A673 (cell line): ENCODE measurements around the gene UROS. TPM values are rescaled to one million over a fixed set of nuclear protein-coding genes. Genes with fewer than 3 reads are reported as not detected.

Source experiments
- BruUV-seq: library from RNA; stranded (reverse); fragments of 400-500 nt; replicated peaks from 2 replicates; lab custom pipeline; 2021; lab: Mats Ljungman, UMichigan
- CTCF ChIA-PET: fragments of 300-600 bp; sonication (Branson Sonifier 250); formaldehyde crosslinking; loops from one replicate; lab custom pipeline; 2022; ENCODE audit warnings: antibody characterized with exemption; lab: Charles Lee
- POLR2A ChIA-PET: fragments of 300-600 bp; sonication (Branson Sonifier 250); formaldehyde crosslinking; loops from one replicate; lab custom pipeline; 2022; ENCODE audit warnings: antibody characterized with exemption; ENCODE audit not compliant: low non-redundant PET; lab: Charles Lee
- DNase-seq: peaks from one replicate; pipeline ENCODE4 v3.0.0-alpha.2; 2015; ENCODE audit warnings: low spot score
- H3K27ac ChIP-seq: fragments of 200-600 bp; sonication (generic); 2 replicates; pipeline ENCODE4 v1.5.1; 2016; ENCODE audit warnings: mixed run types, low read depth, mild to moderate bottlenecking, mixed read lengths, antibody characterized with exemption, low read length; ENCODE audit not compliant: poor library complexity, severe bottlenecking
- H3K27me3 ChIP-seq: fragments of 200-600 bp; sonication (generic); replicated peaks from 2 replicates; pipeline ENCODE4 v1.6.1; 2017; ENCODE audit warnings: mixed run types, low read depth, mild to moderate bottlenecking, mixed read lengths, antibody characterized with exemption, low read length; ENCODE audit not compliant: insufficient read depth, poor library complexity
- H3K36me3 ChIP-seq: fragments of 200-600 bp; sonication (generic); 2 replicates; pipeline ENCODE4 v1.6.1; 2016; ENCODE audit warnings: mixed run types, mild to moderate bottlenecking, mixed read lengths, antibody characterized with exemption, low read length; ENCODE audit not compliant: insufficient read depth, poor library complexity, severe bottlenecking
- H3K4me1 ChIP-seq: fragments of 200-600 bp; sonication (generic); 2 replicates; pipeline ENCODE4 v1.6.1; 2017; ENCODE audit warnings: mixed run types, mild to moderate bottlenecking, mixed read lengths, antibody characterized with exemption, low read length; ENCODE audit not compliant: insufficient read depth, poor library complexity, severe bottlenecking
- H3K4me3 ChIP-seq: fragments of 200-600 bp; sonication (generic); 2 replicates; pipeline ENCODE4 v1.5.1; 2016; ENCODE audit warnings: low read depth, mixed run types, mild to moderate bottlenecking, mixed read lengths, low read length; ENCODE audit not compliant: poor library complexity, severe bottlenecking
- H3K9me3 ChIP-seq: fragments of 200-600 bp; sonication (generic); 2 replicates; pipeline ENCODE4 v1.6.1; 2016; ENCODE audit warnings: mixed run types, low read depth, mild to moderate bottlenecking, mixed read lengths, antibody characterized with exemption, low read length; ENCODE audit not compliant: poor library complexity, severe bottlenecking
- EZH2 ChIP-seq: fragments of 200-600 bp; sonication (generic); IDR thresholded peaks from 2 replicates; pipeline ENCODE4 v1.6.1; 2017; ENCODE audit warnings: borderline replicate concordance, low read depth, mild to moderate bottlenecking, mixed read lengths, antibody characterized with exemption, low read length; ENCODE audit not compliant: poor library complexity, severe bottlenecking
- intact Hi-C: fragments of 100-400 bp; cut with micrococcal nuclease; formaldehyde crosslinking; loops from one replicate; pipeline ENCODE4 v1.10.0; 2022; ENCODE audit not compliant: unreplicated experiment
- total RNA-seq: library from RNA; stranded (reverse); gene quantifications from 2 replicates; pipeline ENCODE4 v1.2.3, GENCODE V29; 2021
- TF ChIP-seq, protein P1 (sequence below): fragments of 300-800, 200-600 bp; sonication (generic); conservative IDR thresholded peaks from 2 replicates; pipeline ENCODE4 v1.5.1; 2017; ENCODE audit warnings: low read depth, mild to moderate bottlenecking, antibody characterized with exemption, low read length, moderate library complexity, mixed read lengths

Gene UROS
- total RNA-seq, 1 experiment from 2014 or later, result 70.7 TPM

GRCh38 chr10:125797994-125798662 is 24.9 kb downstream of the UROS start:
- intact Hi-C loops, result no loop called here
- H3K4me3 ChIP-seq, result no peak overlapping the region
- no TSS peak for BruUV-seq
- peaks cover 14% of the 10 kb centered on the region for H3K36me3 ChIP-seq
- H3K27ac ChIP-seq, result no peak overlapping the region
- POLR2A ChIA-PET, result no interaction called here
- CTCF ChIA-PET, result no interaction called here
- H3K4me1 ChIP-seq, result no peaks in the 10 kb centered on the region
- no peaks in the 10 kb centered on the region for H3K9me3 ChIP-seq
- no peak for DNase-seq
- no peak for TF ChIP-seq EZH2
- TF ChIP-seq, protein P1, sequence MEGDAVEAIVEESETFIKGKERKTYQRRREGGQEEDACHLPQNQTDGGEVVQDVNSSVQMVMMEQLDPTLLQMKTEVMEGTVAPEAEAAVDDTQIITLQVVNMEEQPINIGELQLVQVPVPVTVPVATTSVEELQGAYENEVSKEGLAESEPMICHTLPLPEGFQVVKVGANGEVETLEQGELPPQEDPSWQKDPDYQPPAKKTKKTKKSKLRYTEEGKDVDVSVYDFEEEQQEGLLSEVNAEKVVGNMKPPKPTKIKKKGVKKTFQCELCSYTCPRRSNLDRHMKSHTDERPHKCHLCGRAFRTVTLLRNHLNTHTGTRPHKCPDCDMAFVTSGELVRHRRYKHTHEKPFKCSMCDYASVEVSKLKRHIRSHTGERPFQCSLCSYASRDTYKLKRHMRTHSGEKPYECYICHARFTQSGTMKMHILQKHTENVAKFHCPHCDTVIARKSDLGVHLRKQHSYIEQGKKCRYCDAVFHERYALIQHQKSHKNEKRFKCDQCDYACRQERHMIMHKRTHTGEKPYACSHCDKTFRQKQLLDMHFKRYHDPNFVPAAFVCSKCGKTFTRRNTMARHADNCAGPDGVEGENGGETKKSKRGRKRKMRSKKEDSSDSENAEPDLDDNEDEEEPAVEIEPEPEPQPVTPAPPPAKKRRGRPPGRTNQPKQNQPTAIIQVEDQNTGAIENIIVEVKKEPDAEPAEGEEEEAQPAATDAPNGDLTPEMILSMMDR, result no peak
- no peaks in the 10 kb centered on the region for H3K27me3 ChIP-seq

DNA sequence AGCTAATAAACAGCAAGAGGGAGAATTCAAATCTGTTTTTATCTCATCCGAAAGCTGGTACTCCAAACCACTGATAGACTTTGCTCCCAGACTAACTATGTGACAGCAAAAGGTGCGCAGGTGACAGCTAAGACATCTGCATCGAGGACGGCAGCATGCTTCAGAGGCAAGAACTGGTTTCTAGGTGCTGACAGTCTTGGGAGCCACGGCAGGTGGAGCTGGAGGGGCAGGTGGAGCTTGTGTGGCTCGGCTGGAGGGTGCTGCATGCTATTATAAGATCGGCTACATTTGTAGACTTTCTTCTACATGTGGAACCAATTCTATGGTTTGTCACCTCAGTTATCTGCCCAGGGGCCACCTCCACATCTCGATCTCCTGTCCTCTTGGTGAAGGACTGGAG is 25.6 kb downstream of the UROS start:
- intact Hi-C loops, result no loop called here
- Histone ChIP-seq H3K36me3 (peaks cover 14% of the 10 kb centered on the region), H3K27ac (no peak overlapping the region), H3K4me3 (no peak overlapping the region), H3K27me3 (no peaks in the 10 kb centered on the region), H3K9me3 (no peaks in the 10 kb centered on the region), H3K4me1 (no peaks in the 10 kb centered on the region)
- ChIA-PET CTCF (no interaction called here), POLR2A (no interaction called here)
- no peak for TF ChIP-seq EZH2
- TF ChIP-seq, protein P1, result no peak
- no peak for DNase-seq
- no TSS peak for BruUV-seq

- no peaks in the 10 kb centered on the region for H3K27me3 ChIP-seq
- no TSS peak for BruUV-seq
- ChIA-PET POLR2A (no interaction called here), CTCF (no interaction called here)
- no peak overlapping the region for H3K27ac ChIP-seq
- no peaks in the 10 kb centered on the region for H3K9me3 ChIP-seq
- H3K4me1 ChIP-seq, result no peaks in the 10 kb centered on the region
- no peak overlapping the region for H3K4me3 ChIP-seq
- DNase-seq, result no peak
- intact Hi-C loops, result no loop called here
- peaks cover 14% of the 10 kb centered on the region for H3K36me3 ChIP-seq
- TF ChIP-seq, protein P1, result no peak
- no peak for TF ChIP-seq EZH2
Measured at GRCh38 chr10:125795637-125796190, 27.3 kb downstream of the UROS start.
